Activated CD8-positive, alpha-beta memory T cell treated with anti-CD3 and anti-CD28 coated beads, Interleukin-2, amount 50 U/mL, for 1 hour (primary cell): ENCODE measurements around the gene UBE4A.
A peak's percentile ranks its signal among the peaks of the same experiment; 100 is the strongest.

ENCODE experiments used
- DNase-seq: peaks from one replicate; pipeline ENCODE4 v3.0.0-alpha.2; 2020; ENCODE audit errors: extremely low read depth

UBE4A gene, protein sequence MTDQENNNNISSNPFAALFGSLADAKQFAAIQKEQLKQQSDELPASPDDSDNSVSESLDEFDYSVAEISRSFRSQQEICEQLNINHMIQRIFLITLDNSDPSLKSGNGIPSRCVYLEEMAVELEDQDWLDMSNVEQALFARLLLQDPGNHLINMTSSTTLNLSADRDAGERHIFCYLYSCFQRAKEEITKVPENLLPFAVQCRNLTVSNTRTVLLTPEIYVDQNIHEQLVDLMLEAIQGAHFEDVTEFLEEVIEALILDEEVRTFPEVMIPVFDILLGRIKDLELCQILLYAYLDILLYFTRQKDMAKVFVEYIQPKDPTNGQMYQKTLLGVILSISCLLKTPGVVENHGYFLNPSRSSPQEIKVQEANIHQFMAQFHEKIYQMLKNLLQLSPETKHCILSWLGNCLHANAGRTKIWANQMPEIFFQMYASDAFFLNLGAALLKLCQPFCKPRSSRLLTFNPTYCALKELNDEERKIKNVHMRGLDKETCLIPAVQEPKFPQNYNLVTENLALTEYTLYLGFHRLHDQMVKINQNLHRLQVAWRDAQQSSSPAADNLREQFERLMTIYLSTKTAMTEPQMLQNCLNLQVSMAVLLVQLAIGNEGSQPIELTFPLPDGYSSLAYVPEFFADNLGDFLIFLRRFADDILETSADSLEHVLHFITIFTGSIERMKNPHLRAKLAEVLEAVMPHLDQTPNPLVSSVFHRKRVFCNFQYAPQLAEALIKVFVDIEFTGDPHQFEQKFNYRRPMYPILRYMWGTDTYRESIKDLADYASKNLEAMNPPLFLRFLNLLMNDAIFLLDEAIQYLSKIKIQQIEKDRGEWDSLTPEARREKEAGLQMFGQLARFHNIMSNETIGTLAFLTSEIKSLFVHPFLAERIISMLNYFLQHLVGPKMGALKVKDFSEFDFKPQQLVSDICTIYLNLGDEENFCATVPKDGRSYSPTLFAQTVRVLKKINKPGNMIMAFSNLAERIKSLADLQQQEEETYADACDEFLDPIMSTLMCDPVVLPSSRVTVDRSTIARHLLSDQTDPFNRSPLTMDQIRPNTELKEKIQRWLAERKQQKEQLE

DNA sequence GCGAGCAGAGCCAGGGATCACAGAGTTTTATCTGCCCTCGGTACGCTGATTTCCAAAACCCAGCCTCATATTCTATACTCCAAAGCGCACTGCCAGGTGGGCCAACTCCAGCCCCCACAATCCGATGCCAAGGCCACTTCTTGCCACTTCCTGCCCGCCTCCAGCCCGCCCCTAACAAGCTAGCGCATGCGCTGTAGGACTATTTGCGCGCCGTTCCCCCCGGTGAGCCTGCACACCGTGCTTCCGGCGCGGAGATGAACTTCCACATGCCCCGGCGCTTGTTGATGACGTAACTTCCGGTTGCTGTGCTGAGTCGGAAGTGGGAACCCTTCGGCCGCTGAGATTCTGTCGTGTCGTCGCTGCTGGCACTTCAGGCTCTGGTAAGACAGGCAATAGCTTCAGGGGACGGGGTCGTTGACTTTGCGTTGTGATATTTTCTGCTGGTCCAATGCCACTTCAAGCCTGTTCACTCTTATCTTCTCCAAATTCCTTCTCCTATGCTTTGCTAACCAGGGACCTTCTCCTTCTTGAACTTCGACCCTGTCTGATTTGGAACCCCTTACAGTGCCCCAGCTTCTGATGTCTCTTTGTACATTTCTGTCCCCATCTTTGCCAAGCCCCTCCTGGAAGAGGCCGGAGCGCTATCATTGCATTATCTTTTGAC lies at the start of gene UBE4A:
Gene UBE4A (plus strand): TSS at position 306 of the 664 bp plus-strand sequence. CDS start 5,481 bp downstream, outside the sequence.
- peak; percentile 99 for DNase-seq

DNA sequence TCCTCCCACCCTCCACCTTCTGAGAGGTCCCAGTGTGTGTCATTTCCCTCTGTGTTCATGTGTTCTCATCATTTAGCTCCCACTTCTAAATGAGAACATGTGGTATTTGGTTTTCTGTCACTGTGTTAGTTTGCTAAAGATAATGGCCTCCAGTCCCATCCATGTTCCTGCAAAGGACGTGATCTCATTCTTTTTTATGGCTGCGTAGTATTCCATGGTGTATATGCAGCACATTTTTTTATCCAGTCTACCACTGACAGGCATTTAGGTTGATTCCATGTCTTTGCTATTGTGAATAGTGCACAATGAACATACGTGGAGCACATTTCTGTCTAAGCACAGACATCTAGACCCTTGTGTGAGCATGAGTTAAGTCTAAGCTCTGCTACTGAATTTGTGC lies 49.1 kb upstream of the UBE4A start:
- DNase-seq, result no peak

DNA sequence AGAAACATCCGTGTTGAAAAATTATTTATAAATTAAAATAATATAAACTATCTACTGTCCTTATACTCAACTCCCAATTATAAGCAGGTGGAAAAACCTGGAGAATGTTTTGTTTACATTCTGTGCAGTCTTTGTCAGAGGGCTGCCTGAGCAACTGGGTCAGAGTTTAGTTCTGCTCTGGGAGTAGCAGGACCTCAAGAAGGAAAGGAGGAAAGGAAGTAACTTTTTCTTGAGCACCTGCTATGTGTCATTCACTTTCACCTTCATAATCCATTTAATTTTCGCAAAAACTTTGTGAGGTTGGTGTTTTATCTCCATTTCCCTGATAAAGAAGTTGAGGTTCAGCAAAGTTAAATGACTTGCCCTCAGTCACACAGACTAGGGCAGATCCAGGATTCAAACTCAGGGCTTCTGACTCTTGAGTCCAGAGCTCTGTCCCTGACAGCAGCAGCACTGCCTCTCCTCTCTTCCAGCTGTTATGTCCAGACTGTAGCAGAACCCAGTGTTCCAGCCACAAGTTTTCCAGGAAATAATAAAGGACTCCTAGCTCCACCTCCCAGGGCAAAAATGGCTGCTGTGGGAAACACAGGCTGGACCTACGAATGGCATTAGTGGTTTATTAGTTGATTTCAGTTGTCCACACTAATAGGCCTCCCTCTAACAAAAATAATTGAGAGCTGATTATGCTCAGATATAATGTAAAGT lies 48.5 kb upstream of the UBE4A start:
- DNase-seq, result no peak

DNA sequence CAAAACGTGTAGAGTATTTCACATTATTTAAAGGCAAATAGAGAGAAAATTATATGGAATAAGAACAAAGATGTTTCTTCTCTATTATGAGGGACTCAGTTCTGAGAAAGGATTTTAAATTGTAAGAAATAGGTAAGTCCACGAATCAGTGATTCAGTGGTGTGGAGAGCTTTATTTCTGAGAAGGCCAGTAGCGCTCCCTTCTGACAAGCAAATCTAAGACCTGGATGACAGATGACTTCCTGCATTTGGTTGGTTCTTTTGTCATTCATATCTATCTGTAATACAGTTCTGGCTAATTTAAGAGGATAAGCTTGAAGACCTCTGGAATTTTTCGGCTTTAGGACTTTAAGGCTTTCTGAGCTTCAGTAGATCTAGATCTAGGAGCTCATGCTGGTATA lies 47.9 kb upstream of the UBE4A start:
- no peak for DNase-seq

DNA sequence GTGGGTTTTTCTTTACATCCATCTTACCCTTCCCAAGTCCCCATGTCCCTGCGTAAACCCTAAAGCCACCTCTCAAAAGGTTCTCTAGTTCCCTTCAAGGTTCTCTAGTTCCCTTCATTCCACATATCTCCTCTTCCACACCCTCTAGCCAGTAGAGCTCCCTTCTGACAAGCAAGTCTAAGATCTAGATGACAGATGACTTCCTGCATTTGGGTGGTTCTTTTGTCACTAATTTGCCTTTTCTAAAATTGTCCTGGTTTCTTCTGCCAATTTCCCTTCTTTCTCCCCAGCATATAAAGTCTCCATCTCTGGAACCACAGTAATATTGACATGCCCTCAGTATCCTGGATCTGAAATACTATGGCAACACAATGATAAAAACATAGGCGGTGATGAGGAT lies 47.1 kb upstream of the UBE4A start:
- no peak for DNase-seq

DNA sequence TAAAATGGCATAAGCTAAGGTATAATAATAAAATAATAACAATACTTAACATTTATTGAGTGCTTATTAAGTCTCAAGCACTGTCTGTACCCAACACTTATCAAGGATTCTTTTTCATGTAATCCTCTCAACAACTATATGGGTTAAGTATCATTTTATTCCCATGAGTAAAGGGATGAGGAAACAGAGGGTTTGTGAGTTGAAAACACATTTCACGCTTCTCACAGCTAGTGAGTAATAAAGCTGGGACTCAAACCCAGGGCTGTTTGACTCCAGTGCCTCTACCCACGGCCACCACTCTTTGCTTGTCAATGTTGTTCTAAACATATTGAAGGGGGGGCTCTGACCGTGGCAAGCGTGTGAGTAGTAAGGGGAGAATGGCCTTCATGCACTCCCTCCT lies 46.2 kb upstream of the UBE4A start:
- no peak for DNase-seq

DNA sequence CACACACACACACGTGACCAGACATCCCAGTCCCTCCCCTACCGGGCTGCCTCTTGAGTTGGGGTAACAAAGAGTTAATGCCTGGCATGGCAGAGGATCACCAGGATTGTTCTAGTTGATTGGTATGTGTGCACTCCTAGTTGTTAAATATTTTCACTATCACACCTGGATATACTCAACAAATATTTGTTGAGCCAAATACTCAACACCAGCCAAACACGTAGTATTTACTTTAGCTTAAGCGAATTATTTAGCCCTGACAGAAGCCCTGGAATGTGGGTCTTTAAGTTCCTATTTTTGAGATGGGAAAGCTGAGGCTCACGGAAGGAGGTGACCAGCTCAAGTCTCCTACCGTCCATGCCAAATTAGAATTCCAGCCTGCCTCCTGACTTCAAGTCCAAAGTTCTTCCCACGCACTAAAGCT lies 44.4 kb upstream of the UBE4A start:
- DNase-seq, result no peak

DNA sequence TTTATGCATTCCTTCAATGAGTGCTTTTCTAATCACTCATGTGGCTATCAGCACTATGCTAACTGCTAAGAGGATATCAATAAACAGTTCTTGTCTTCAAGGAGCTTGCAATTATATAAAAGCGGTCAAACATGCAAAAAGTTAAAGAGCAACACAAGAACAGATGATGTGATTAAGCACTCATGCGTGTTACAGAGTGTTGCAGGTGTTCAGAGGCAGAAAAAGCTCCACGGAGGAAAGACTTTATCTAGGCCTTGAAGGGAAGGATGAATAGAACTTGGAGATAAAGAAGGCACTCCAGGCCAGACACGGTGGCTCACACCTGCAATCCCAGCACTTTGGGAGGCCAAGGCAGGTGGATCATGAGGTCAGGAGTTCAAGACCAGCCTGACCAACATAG lies 41.3 kb upstream of the UBE4A start:
- no peak for DNase-seq

DNA sequence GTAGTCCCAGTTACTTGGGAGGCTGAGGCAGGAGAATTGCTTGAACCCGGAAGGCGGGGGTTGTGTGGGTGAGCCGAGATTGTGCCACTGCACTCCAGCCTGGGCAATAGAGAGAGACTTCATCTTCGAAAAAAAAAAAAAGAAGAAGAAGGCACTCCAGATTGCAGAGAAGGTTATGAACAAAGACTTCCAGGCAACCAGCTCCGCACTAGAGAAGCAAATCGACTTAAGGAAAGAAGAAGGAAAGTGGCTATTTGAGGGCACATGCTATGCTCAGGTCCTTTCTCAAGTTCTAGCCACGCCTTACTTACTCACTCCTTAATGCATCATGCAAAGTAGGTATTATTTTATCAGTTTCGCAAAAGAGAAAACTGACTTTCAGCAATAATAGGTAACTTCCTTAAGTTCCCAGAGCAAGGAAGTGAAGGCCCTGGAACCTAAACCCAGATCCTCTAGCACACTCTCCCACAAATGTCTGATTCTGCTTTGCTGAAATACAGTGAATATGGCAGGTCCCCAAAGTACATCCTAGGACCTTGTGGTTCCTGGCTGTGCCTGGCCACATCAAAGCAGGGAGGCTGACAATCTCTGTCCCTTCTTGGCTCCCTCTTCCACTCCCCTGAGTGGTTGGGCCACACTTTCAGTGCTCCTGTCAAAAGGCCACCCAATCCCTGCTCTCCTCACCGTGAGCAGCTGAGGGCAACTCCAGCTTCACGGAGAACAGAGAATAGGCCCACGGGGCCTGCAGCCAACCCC lies 40.6 kb upstream of the UBE4A start:
- no peak for DNase-seq

DNA sequence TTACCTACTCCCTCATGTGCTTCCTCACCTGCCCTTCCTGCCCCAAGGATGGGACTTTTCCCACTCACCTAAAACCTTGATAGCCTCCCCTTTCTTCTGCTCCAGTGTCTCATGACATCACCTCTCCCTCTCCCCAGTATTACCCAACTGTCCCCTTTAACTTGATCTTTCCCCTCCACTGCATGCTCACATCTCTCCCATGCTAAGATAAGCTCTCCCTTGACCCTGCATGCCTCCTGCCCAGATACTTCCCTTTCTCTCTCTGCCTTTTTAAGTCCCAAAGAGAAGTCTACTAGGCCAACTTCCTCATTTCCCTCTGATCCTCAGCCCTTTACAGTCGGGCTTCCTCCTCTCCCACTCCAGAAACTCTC lies 40.1 kb upstream of the UBE4A start:
- no peak for DNase-seq

DNA sequence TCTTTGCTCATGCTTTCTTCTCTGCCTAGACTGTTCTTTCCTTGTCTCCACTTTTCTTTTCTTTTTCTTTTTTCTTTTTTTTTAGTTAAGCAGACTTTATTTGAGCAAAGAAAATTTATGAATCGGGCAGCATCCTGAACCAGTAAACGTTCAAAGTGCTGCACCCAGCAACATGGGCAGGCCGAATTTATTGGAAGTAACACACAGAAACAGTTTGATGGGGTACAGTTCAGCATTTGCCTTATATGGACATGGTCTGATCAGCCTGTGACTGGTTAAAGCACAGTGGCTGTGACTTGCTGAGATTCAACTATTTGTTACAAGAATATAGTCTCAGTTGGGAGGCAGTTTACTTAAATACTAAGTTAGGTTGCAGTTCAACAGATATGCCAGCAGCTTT lies 38.9 kb upstream of the UBE4A start:
- DNase-seq, result no peak

DNA sequence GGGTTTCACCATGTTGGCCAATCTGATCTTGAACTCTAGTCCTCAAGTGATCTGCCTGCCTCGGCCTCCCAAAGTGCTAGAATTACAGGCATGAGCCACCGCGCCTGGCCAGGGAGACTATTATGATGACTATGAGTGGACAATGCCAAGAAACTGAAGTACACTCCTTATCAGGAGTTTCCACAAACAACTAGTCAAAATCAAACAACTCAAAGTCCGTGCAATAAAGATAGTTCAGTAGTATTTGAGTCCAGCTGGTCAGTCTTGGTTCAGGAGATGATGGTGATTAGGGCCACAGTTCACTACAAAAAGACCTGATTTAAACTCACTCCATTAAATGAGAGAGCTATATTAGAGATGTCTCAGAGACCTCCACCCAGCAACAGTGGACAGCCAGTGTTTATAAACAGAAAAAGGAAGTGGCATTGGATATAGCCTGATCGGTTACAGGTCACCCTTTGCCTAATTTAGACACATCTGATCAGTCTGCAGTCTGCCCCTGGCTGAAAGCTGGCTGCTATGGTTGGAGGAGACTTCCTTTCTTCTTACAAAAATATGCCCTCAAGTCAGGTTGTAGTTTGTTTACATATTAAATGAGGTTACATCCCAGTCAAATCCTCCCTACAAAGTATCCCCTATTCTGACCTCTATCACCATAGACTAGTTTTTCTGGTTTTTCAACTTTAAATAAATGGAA lies 37.9 kb upstream of the UBE4A start:
- no peak for DNase-seq

DNA sequence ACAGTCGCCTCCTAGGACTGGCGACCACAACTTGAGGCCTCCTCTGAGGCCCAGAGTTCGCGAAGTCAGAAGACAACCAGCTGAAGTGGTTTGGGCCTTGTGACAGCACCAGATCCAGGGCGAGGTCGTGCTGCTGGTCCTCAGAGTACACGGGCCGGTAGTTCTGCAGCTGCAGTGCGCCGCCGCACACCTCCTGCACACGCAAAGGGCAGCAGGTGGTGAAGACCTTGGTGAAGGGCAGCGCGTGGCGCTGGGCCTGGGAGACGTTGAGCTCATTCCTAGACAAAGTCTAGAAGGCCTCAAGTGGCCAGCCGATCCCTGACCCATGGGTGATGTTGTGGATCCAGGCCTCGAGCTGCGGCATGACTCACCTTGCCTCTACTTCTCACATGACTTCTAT lies 36.7 kb upstream of the UBE4A start:
- DNase-seq, result no peak

DNA sequence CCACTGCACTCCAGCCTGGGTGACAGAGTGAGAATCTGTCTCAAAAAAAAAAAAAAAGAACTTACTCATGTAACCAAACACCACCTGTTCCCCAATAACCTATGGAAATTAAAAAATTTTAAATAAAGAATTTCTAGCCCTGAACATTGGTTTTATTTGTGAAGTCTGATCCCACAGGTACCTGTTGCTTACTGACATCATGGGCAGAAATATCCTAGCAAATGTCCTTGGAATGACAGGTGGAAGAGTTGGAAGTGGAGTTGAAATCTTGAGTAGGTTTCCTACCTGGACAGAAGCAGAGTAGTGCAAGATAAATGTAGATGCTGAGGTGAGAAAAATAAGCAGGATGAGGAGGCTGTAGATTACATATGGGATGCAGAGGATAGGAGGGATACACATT lies 34.1 kb upstream of the UBE4A start:
- DNase-seq, result no peak

DNA sequence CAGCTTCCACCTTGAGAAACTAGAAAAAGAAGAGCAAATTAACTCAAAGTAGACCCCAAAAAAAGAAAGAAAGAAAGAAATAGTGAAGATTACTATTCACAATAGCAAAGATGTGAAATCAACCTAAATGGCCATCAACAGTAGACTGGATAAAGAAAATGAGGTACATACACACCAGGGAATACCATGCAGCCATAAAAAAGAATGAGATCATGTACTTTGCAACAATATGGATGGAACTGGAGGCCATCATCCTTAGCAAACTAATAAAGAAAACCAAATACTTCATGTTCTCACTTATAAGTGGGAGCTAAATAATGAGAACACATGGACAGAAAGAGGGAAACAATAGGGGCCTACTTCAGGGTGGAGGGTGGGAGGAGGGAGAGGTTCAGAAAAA lies 30.7 kb upstream of the UBE4A start:
- DNase-seq, result no peak

DNA sequence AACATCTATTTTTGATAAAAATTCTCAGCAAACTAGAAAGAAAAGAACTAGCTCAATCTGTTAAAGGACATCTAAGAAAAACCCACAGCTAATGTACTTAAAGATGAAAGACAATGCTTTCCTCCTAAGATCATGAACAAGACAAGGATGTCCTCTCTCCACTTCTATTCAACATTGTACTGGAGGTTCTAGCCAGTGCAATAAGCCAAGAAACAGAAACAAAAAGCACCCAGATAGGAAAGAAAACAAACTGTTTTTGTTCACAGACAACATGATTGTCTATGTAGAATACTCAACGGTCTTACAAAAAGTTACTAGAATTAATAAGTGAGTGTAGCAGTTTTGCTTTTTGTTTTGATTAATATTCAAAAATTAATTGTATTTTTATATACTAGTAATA lies 24.7 kb upstream of the UBE4A start:
- no peak for DNase-seq

DNA sequence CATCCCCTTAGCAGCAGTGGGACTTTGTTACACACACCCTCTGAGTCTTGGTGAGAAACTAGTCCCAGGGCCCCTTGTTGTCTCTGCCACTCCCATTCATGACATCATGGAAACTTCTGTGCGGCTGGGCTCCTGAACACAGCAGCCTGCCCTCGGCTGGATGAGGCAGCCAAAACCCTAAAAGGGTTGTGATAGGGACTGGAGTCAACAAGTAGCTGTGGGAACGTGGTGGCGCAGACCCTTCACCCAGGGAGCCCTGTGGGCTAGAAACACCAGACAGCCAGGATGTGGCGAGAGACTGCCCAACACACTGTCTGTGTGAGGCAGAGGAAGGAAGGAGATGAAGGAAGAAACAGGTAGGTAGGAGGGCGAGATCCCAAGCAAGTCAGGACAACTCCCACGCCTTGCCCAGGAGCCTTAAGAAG lies 20.8 kb upstream of the UBE4A start:
- peak; percentile 91 for DNase-seq

DNA sequence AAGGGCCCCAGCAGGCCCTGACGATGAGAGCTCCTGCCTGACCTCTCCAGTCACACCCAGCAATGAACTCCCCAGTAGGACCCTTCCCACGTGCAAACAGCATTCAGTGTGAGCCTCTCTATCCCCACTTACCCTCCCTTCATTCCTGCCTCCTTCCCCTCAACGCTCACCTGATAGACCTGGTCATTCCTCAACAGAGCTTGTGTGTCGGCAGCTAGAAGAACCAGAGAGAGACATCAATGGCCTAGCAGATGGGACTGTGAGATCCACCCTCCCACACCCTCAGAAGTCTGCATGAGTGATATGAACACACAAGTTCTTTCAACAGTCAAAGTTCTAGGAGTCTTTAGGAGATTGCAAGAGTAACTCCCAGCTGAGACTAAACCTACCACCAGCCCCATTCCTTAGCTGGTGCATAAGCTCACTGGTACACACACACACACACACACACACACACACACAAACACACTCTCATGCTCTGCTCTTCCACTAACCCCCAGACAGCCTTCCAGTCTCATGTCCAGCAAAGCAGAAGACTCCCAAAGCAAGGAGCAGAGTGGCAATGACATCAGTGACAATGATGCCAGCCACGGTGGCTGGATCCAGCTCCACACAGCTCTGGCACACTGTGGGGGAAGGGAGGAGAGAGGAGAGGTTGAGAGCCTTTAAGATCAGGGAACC lies 20.0 kb upstream of the UBE4A start:
- DNase-seq, result no peak

DNA sequence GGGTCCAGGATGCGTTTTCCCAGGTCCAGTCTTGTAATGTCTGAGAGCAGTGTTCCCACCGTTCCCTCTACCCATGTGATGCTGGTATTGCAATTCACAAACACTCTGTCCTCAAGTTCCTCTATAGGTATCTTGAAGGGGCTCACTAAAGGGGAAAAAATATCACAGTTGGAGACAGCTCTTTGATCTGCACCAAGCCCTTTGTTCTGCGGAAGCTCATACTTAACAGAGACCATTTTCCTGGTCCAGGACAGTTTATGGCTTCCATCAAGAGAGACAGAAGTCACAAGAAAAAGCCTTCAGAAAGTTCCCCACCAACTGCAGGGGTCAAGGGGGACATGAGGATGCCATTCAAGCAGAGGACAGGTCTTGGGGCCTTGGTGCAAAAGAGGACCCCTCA lies 19.0 kb upstream of the UBE4A start:
- DNase-seq, result no peak

DNA sequence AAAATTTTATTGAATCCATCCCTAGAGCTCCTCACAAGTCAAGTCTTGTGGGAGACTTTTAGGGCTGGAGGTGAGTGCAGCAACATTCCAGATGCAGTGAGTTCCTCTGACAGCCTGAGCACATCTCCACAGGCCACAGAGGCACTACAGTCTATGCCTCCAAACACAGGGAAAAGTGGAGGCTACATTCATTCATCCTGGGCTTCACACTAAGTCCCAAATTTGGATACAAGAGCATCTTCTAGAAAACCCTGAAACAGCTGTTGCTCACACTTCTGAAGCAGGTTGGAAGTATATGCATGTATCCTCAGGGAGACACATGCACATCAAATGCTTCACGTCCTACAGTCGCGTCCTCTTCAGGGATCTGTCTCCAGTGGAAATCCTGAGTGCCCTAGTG lies 18.1 kb upstream of the UBE4A start:
- DNase-seq, result no peak
